Measurements from ENCODE around the gene UVRAG. TPM values are rescaled to one million over a fixed set of nuclear protein-coding genes. Genes with fewer than 3 reads are reported as not detected.

The UVRAG gene
- total RNA-seq, 2 experiments from 2014 or later, result 16.5 to 19.5 TPM

- intact Hi-C loops (cut with DNase I, micrococcal nuclease), result no loop called here
- CTCF ChIA-PET, result interaction anchor here (1.3 kb wide), 1 partner anchor 13 kb away, joined by 4 read pairs; no protein-coding TSS in a partner anchor
- no peak overlapping the region for H3K4me3 ChIP-seq (ENCODE audit: low read length)
- Mint-ChIP-seq H3K36me3 (ENCODE audit: low read depth) (peaks cover 49% of the 10 kb centered on the region), H3K27me3 (no peaks in the 10 kb centered on the region), H3K27ac (no peak overlapping the region), H3K4me1 (ENCODE audit: low read depth) (peaks cover 21% of the 10 kb centered on the region), H3K4me3 (no peak overlapping the region), H3K9me3 (no peaks in the 10 kb centered on the region)
- DNase-seq, result no peak
- no peak for ATAC-seq (ENCODE audit: poor library complexity)
- H3K36me3 ChIP-seq (ENCODE audit: insufficient read depth, low read length), result peaks cover 23% of the 10 kb centered on the region
- POLR2A ChIA-PET, result no interaction called here
- no peak overlapping the region for H3K27ac ChIP-seq (ENCODE audit: low read depth in 1 of 2, low read length in 2 of 2)
- no peaks in the 10 kb centered on the region for H3K27me3 ChIP-seq (ENCODE audit: control insufficient read depth in 1 of 2, insufficient read depth in 2 of 2, low read length in 2 of 2)
- no peaks in the 10 kb centered on the region for H3K4me1 ChIP-seq (ENCODE audit: insufficient read depth, low read length)
- no peak for TF ChIP-seq CTCF (IDR thresholded peaks at IDR 0.05)
- H3K9me3 ChIP-seq (ENCODE audit: control insufficient read depth in 1 of 2, insufficient read depth in 1 of 2, low read length in 2 of 2), result no peaks in the 10 kb centered on the region
Observed at GRCh38 chr11:75855206-75855605, 40.2 kb downstream of the UVRAG start.

GRCh38 chr11:75856912-75857311, 41.9 kb downstream of the UVRAG start:
- intact Hi-C loops (cut with DNase I, micrococcal nuclease), result no loop called here

GRCh38 chr11:75858042-75858441, 43.0 kb downstream of the UVRAG start:
- Histone ChIP-seq H3K27ac (ENCODE audit: low read depth in 1 of 2, low read length in 2 of 2) (no peak overlapping the region), H3K4me1 (ENCODE audit: insufficient read depth, low read length) (no peaks in the 10 kb centered on the region), H3K4me3 (ENCODE audit: low read length) (no peak overlapping the region), H3K36me3 (ENCODE audit: insufficient read depth, low read length) (peaks cover 12% of the 10 kb centered on the region), H3K9me3 (ENCODE audit: control insufficient read depth in 1 of 2, insufficient read depth in 1 of 2, low read length in 2 of 2) (no peaks in the 10 kb centered on the region), H3K27me3 (ENCODE audit: control insufficient read depth in 1 of 2, insufficient read depth in 2 of 2, low read length in 2 of 2) (no peaks in the 10 kb centered on the region)
- Mint-ChIP-seq H3K4me1 (ENCODE audit: low read depth) (peaks cover 8% of the 10 kb centered on the region), H3K27me3 (no peaks in the 10 kb centered on the region), H3K4me3 (no peak overlapping the region), H3K27ac (no peak overlapping the region), H3K9me3 (no peaks in the 10 kb centered on the region), H3K36me3 (ENCODE audit: low read depth) (peaks cover 43% of the 10 kb centered on the region)
- intact Hi-C loops (cut with DNase I, micrococcal nuclease), result no loop called here
- DNase-seq (no peak), ATAC-seq (ENCODE audit: poor library complexity) (no peak)
- no peak for TF ChIP-seq CTCF (IDR thresholded peaks at IDR 0.05)
- POLR2A ChIA-PET, result no interaction called here
- CTCF ChIA-PET, result no interaction called here

More at GRCh38 chr11:75856912-75857311, 41.9 kb downstream of the UVRAG start:
- Histone ChIP-seq H3K27me3 (ENCODE audit: control insufficient read depth in 1 of 2, insufficient read depth in 2 of 2, low read length in 2 of 2) (no peaks in the 10 kb centered on the region), H3K27ac (ENCODE audit: low read depth in 1 of 2, low read length in 2 of 2) (no peak overlapping the region), H3K4me3 (ENCODE audit: low read length) (no peak overlapping the region), H3K36me3 (ENCODE audit: insufficient read depth, low read length) (peaks cover 23% of the 10 kb centered on the region), H3K4me1 (ENCODE audit: insufficient read depth, low read length) (no peaks in the 10 kb centered on the region), H3K9me3 (ENCODE audit: control insufficient read depth in 1 of 2, insufficient read depth in 1 of 2, low read length in 2 of 2) (no peaks in the 10 kb centered on the region)
- Mint-ChIP-seq H3K4me3 (no peak overlapping the region), H3K9me3 (no peaks in the 10 kb centered on the region), H3K27me3 (no peaks in the 10 kb centered on the region), H3K36me3 (ENCODE audit: low read depth) (peaks cover 44% of the 10 kb centered on the region), H3K4me1 (ENCODE audit: low read depth) (peaks cover 8% of the 10 kb centered on the region), H3K27ac (no peak overlapping the region)
- DNase-seq, result no peak
- ChIA-PET CTCF (no interaction called here), POLR2A (no interaction called here)
- no peak for TF ChIP-seq CTCF (IDR thresholded peaks at IDR 0.05)
- ATAC-seq (ENCODE audit: poor library complexity), result no peak

All from CD4-positive, alpha-beta T cell (primary cell).